OCI-LY1 (cell line): ENCODE measurements around the gene TBL1X.

ENCODE experiments used
- H2AFZ ChIP-seq: fragments of 200-600 bp; sonication (generic), shearing (Covaris generic); 2 replicates; pipeline ENCODE4 v1.6.0; 2014; ENCODE audit warnings: antibody characterized with exemption, mild to moderate bottlenecking, low read length
- H3F3A ChIP-seq: fragments of 200-600 bp; sonication (generic), shearing (Covaris generic); 2 replicates; pipeline ENCODE4 v1.6.0; 2014; ENCODE audit warnings: mild to moderate bottlenecking, antibody characterized with exemption, low read length, moderate library complexity; ENCODE audit not compliant: insufficient read depth
- H3K27ac ChIP-seq: fragments of 200-600 bp; sonication (generic); 2 replicates; pipeline ENCODE4 v1.5.1; 2014; ENCODE audit warnings: low read length, mixed run types, mild to moderate bottlenecking, low read depth; ENCODE audit not compliant: poor library complexity, severe bottlenecking
- H3K27me3 ChIP-seq: fragments of 200-600 bp; sonication (generic); 2 replicates; pipeline ENCODE4 v1.6.0; 2014; ENCODE audit warnings: antibody characterized with exemption, mild to moderate bottlenecking, low read length, moderate library complexity; ENCODE audit not compliant: insufficient read depth
- H3K36me3 ChIP-seq: fragments of 200-600 bp; sonication (generic); 2 replicates; pipeline ENCODE4 v1.6.1; 2014; ENCODE audit warnings: mild to moderate bottlenecking, antibody characterized with exemption, low read length, moderate library complexity, mixed read lengths; ENCODE audit not compliant: insufficient read depth
- H3K4me1 ChIP-seq: fragments of 200-600 bp; sonication (generic); 2 replicates; pipeline ENCODE4 v1.5.1; 2014; ENCODE audit warnings: mild to moderate bottlenecking, low read length, moderate library complexity; ENCODE audit not compliant: insufficient read depth, severe bottlenecking
- H3K4me2 ChIP-seq: fragments of 200-600 bp; sonication (generic), shearing (Covaris generic); 2 replicates; pipeline ENCODE4 v1.6.1; 2014; ENCODE audit warnings: low read length
- H3K4me3 ChIP-seq: fragments of 200-600 bp; sonication (generic); 2 replicates; pipeline ENCODE4 v1.5.1; 2014; ENCODE audit warnings: low read length, low read depth, mild to moderate bottlenecking, mixed read lengths; ENCODE audit not compliant: poor library complexity, severe bottlenecking
- H3K79me2 ChIP-seq: fragments of 200-600 bp; shearing (Covaris generic); 2 replicates; pipeline ENCODE4 v1.6.1; 2016; ENCODE audit warnings: mixed run types, low read length, mixed read lengths; ENCODE audit not compliant: insufficient read depth
- H3K9ac ChIP-seq: fragments of 200-600 bp; sonication (generic), shearing (Covaris generic); 2 replicates; pipeline ENCODE4 v1.6.1; 2014; ENCODE audit warnings: mild to moderate bottlenecking, low read length, mixed read lengths
- H3K9me2 ChIP-seq: fragments of 200-600 bp; sonication (generic), shearing (Covaris generic); 2 replicates; pipeline ENCODE4 v1.6.1; 2014; ENCODE audit warnings: low read depth, mild to moderate bottlenecking, low read length, mixed read lengths
- H3K9me3 ChIP-seq: fragments of 200-600 bp; shearing (Covaris generic); 2 replicates; pipeline ENCODE4 v1.6.1; 2014; ENCODE audit warnings: low read length, mixed read lengths
- H4K20me1 ChIP-seq: fragments of 200-600 bp; sonication (generic), shearing (Covaris generic); 2 replicates; pipeline ENCODE4 v1.6.0; 2016; ENCODE audit warnings: mild to moderate bottlenecking, low read length; ENCODE audit not compliant: insufficient read depth
- EZH2 ChIP-seq: fragments of 200-600 bp; sonication (generic), shearing (Covaris generic); IDR thresholded peaks from 2 replicates; pipeline ENCODE4 v1.8.0; 2017; ENCODE audit warnings: borderline replicate concordance, mixed run types, mild to moderate bottlenecking, antibody characterized with exemption, low read length, moderate library complexity, mixed read lengths
- TF ChIP-seq, protein P1 (sequence below): fragments of 200-600 bp; sonication (generic), shearing (Covaris generic); IDR thresholded peaks from 2 replicates; pipeline ENCODE4 v1.5.1; 2017; ENCODE audit warnings: mild to moderate bottlenecking, antibody characterized with exemption, low read length, moderate library complexity, mixed read lengths

TBL1X gene

DNA sequence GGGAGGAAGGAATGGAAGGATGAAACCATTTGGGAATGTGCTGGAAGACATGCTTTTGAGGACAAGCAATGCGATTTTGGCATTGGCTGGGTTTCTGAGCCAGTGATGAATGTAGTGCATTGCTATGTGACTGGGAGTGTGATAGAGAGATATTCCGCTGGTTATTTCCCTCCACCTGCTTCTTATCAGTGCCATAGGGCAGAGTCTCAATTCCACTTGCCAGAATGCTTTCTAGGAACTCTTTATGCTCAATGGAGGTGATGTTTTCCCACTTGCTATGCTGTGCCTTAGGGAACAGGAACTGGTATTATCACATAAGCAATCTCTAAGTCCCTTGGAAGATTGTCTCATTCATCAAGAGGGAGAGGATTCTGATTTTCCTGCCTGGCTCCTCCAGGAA, 28.0 kb downstream of the TBL1X start:
- Histone ChIP-seq H3K4me2 (no peak overlapping the region), H3K9me2 (no peaks in the 10 kb centered on the region), H3K36me3 (peaks cover 23% of the 10 kb centered on the region), H3K27ac (no peak overlapping the region), H3K9me3 (no peaks in the 10 kb centered on the region), H4K20me1 (no peaks in the 10 kb centered on the region), H3K79me2 (peaks cover 34% of the 10 kb centered on the region), H2AFZ (no peak overlapping the region), H3F3A (no peaks in the 10 kb centered on the region), H3K4me1 (no peaks in the 10 kb centered on the region), H3K27me3 (no peaks in the 10 kb centered on the region), H3K9ac (no peak overlapping the region), H3K4me3 (no peak overlapping the region)
- no peak for TF ChIP-seq EZH2
- TF ChIP-seq, protein P1, sequence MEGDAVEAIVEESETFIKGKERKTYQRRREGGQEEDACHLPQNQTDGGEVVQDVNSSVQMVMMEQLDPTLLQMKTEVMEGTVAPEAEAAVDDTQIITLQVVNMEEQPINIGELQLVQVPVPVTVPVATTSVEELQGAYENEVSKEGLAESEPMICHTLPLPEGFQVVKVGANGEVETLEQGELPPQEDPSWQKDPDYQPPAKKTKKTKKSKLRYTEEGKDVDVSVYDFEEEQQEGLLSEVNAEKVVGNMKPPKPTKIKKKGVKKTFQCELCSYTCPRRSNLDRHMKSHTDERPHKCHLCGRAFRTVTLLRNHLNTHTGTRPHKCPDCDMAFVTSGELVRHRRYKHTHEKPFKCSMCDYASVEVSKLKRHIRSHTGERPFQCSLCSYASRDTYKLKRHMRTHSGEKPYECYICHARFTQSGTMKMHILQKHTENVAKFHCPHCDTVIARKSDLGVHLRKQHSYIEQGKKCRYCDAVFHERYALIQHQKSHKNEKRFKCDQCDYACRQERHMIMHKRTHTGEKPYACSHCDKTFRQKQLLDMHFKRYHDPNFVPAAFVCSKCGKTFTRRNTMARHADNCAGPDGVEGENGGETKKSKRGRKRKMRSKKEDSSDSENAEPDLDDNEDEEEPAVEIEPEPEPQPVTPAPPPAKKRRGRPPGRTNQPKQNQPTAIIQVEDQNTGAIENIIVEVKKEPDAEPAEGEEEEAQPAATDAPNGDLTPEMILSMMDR, result no peak

DNA sequence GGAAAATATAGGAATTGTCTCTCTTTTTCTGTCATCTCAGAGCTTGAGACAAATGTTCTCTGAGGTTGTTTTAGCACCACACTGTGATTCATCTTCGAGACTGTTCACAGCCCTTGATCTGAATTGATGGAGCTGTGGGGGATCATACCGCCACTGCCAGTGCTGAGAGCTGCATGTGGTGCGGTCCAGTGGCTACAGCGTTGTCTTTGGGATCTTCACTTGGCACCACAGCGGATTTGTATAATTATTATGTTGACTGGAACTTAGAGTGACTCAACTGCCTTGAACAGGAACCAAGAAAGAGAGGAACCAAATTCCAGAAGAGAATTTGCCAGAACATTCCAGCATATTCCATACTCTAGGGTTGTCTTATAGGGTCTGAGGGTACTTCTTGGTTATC, 29.1 kb downstream of the TBL1X start:
- Histone ChIP-seq H3K9me3 (no peaks in the 10 kb centered on the region), H3F3A (no peaks in the 10 kb centered on the region), H3K9ac (no peak overlapping the region), H3K27me3 (no peaks in the 10 kb centered on the region), H2AFZ (no peak overlapping the region), H3K27ac (no peak overlapping the region), H3K4me3 (no peak overlapping the region), H3K79me2 (peaks cover 29% of the 10 kb centered on the region), H4K20me1 (no peaks in the 10 kb centered on the region), H3K9me2 (no peaks in the 10 kb centered on the region), H3K36me3 (peaks cover 19% of the 10 kb centered on the region), H3K4me2 (no peak overlapping the region), H3K4me1 (no peaks in the 10 kb centered on the region)
- no peak for TF ChIP-seq EZH2
- TF ChIP-seq, protein P1, result no peak

DNA sequence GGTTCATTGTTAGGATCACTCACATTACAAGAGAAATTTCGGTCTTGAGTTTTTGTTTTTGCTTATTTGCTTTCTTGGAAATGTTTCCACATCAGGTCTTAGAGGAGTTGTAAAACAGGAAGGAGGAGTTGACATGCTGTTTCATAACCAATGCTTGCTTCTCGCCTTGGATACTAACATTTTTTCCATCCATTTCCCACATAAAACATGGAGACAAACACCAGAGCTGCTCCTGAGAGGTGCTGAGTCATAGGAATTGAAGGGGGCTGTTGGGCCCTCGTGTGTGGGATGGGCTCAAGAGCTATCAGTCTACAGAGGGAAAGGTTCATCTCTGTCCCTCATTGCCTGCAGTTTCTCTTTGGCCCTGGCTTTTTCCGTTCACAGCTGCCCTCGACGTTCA, 29.9 kb downstream of the TBL1X start:
- Histone ChIP-seq H3K27ac (no peak overlapping the region), H4K20me1 (no peaks in the 10 kb centered on the region)

More for the DNA sequence above, 29.9 kb downstream of the TBL1X start:
- Histone ChIP-seq H3K4me3 (no peak overlapping the region), H3K9ac (no peak overlapping the region), H3K9me2 (no peaks in the 10 kb centered on the region), H3K4me2 (no peak overlapping the region), H3K4me1 (no peaks in the 10 kb centered on the region), H3K9me3 (no peaks in the 10 kb centered on the region), H2AFZ (no peak overlapping the region), H3K79me2 (peaks cover 29% of the 10 kb centered on the region), H3F3A (no peaks in the 10 kb centered on the region), H3K36me3 (peaks cover 19% of the 10 kb centered on the region; the same call in 1 of the 2 replicates), H3K27me3 (no peaks in the 10 kb centered on the region)
- TF ChIP-seq, protein P1, result no peak
- TF ChIP-seq EZH2, result no peak
